Aorta (tissue), 5 donors: Measurements from ENCODE around the gene GRM8. TPM values are rescaled to one million over a fixed set of nuclear protein-coding genes. Genes with fewer than 3 reads are reported as not detected.

Source experiments
- ATAC-seq: fragments of 200-7000 bp; cut with Tn5 transposase; one replicate; pipeline ENCODE4 v1.9.1; 2022; ENCODE audit warnings: moderate library complexity; ENCODE audit not compliant: low FRiP score
- DNase-seq, 2 donors: peaks; one replicate each; pipeline ENCODE4 v3.0.0-alpha.2; 2020
- H3K27ac ChIP-seq, 2 donors: one replicate each; pipeline ENCODE4 v1.5.1; 2013; ENCODE audit warnings: low read length in 2 of 2, mild to moderate bottlenecking in 2 of 2, moderate library complexity in 2 of 2, control low read depth in 1 of 2, inconsistent platforms in 1 of 2, low read depth in 1 of 2
- H3K27me3 ChIP-seq, 2 donors: one replicate each; pipeline ENCODE4 v1.6.1; 2013; ENCODE audit warnings: control low read depth in 1 of 2, low read length in 1 of 2, mild to moderate bottlenecking in 1 of 2, moderate library complexity in 1 of 2; ENCODE audit not compliant: insufficient read depth in 2 of 2, control insufficient read depth in 1 of 2
- H3K36me3 ChIP-seq, 2 donors: one replicate each; pipeline ENCODE4 v1.6.1; 2013; ENCODE audit warnings: control low read depth in 1 of 2, low read length in 1 of 2, mild to moderate bottlenecking in 1 of 2; ENCODE audit not compliant: insufficient read depth in 2 of 2, control insufficient read depth in 1 of 2
- H3K4me1 ChIP-seq, 2 donors: one replicate each; pipeline ENCODE4 v1.6.1; 2013; ENCODE audit warnings: low read length in 2 of 2, control low read depth in 1 of 2, mild to moderate bottlenecking in 1 of 2, moderate library complexity in 1 of 2; ENCODE audit not compliant: insufficient read depth in 2 of 2, control insufficient read depth in 1 of 2
- H3K4me3 ChIP-seq, 2 donors: one replicate each; pipeline ENCODE4 v1.5.1; 2013; ENCODE audit warnings: low read length in 2 of 2, control low read depth in 1 of 2, mild to moderate bottlenecking in 1 of 2
- H3K9me3 ChIP-seq: one replicate; pipeline ENCODE4 v1.6.1; 2013; ENCODE audit warnings: mild to moderate bottlenecking, low read length; ENCODE audit not compliant: control insufficient read depth
- WGBS, 2 donors: extraction: QIAGEN DNeasy Blood & Tissue Kit; methylation state at CpG; one replicate each; pipeline ENCODE4 v1.1.7; 2013; 5-methylcytosine and 5-hydroxymethylcytosine counted together
- intact Hi-C, 2 donors: fragments of 100-400 bp; cut with DNase I; formaldehyde crosslinking; loops; one replicate each; pipeline versions ENCODE4 v1.14.2 to v1.15.0; 2022
- polyA plus RNA-seq, 2 donors: library from polyadenylated mRNA; stranded (reverse); fragments of 200-250 nt; gene quantifications; one replicate each; pipeline ENCODE4 v1.2.3, GENCODE V29; 2013
- total RNA-seq, 2 donors: library from RNA; stranded (reverse); fragmentation: NEBNext Ultra II Directional; extraction: Animal tissue kit (Norgen Biotek cat#: 25700); gene quantifications; one replicate each; pipeline ENCODE4 v1.2.1, GENCODE V29; 2021
- donor health status: healthy with polysubstance abuse.
- donor health status: Bipolar disorder and iron deficiency.
- donor health status: DM: no; HTN: no; CAD: no.
- donor health status: DM: no; HTN: no; CAD: no.
- donor health status: DM: yes; HTN: yes; CAD: no.

GRM8 gene
- total and polyA plus RNA-seq, 4 donors = 0.20 TPM; not detected in 3

GRCh38 chr7:126533715-126534114, 719.0 kb downstream of the GRM8 start:
- ATAC-seq (no peak), DNase-seq (no peak)
- H3K9me3 ChIP-seq = peaks cover 1% of the 10 kb centered on the region

GRCh38 chr7:126529833-126530232, 722.9 kb downstream of the GRM8 start:
- no peak overlapping the region for H3K4me3 ChIP-seq
- intact Hi-C loops = no loop called here
- H3K36me3 ChIP-seq = no peaks in the 10 kb centered on the region
- H3K27me3 ChIP-seq = peaks cover 0 to 1% of the 10 kb centered on the region in 2 donors
- DNase-seq (no peak), ATAC-seq (no peak)
- no peaks in the 10 kb centered on the region for H3K4me1 ChIP-seq
- no peak overlapping the region for H3K27ac ChIP-seq
- no peaks in the 10 kb centered on the region for H3K9me3 ChIP-seq

More at GRCh38 chr7:126533715-126534114, 719.0 kb downstream of the GRM8 start:
- 48 to 61% methylated on average over 7 of the region's 7 CpGs for WGBS, 2 donors
- no peaks in the 10 kb centered on the region for H3K4me1 ChIP-seq
- H3K36me3 ChIP-seq = no peaks in the 10 kb centered on the region
- H3K27me3 ChIP-seq = peaks cover 0 to 1% of the 10 kb centered on the region in 2 donors
- no peak overlapping the region for H3K4me3 ChIP-seq
- intact Hi-C loops = no loop called here
- H3K27ac ChIP-seq = no peak overlapping the region

GRCh38 chr7:126529254-126529653, 723.5 kb downstream of the GRM8 start:
- no peak overlapping the region for H3K4me3 ChIP-seq
- ATAC-seq = no peak
- H3K4me1 ChIP-seq = no peaks in the 10 kb centered on the region
- intact Hi-C loops = no loop called here
- no peaks in the 10 kb centered on the region for H3K9me3 ChIP-seq
- DNase-seq = no peak
- no peak overlapping the region for H3K27ac ChIP-seq
- H3K27me3 ChIP-seq = peaks cover 0 to 1% of the 10 kb centered on the region in 2 donors
- WGBS, 2 donors = 78 to 80% methylated on average over 3 of the region's 3 CpGs
- no peaks in the 10 kb centered on the region for H3K36me3 ChIP-seq

- no peaks in the 10 kb centered on the region for H3K36me3 ChIP-seq
- no peaks in the 10 kb centered on the region for H3K9me3 ChIP-seq
- no peaks in the 10 kb centered on the region for H3K4me1 ChIP-seq
- 87 to 95% methylated on average over 2 of the region's 2 CpGs for WGBS, 2 donors
- no peak for ATAC-seq
- no peak overlapping the region for H3K4me3 ChIP-seq
- H3K27me3 ChIP-seq = no peaks in the 10 kb centered on the region
- intact Hi-C loops = no loop called here
- DNase-seq = no peak
- H3K27ac ChIP-seq = no peak overlapping the region
These were observed 726.8 kb downstream of the GRM8 start for GRCh38 chr7:126525906-126526305.

GRCh38 chr7:126524967-126525366, 727.8 kb downstream of the GRM8 start:
- 72 to 78% methylated on average over 1 of the region's 1 CpG for whole genome bisulfite sequencing, 2 donors

GRCh38 chr7:126511046-126511445, 741.7 kb downstream of the GRM8 start:
- intact Hi-C loops = no loop called here

More at GRCh38 chr7:126524967-126525366, 727.8 kb downstream of the GRM8 start:
- Histone ChIP-seq H3K4me1 (no peaks in the 10 kb centered on the region), H3K36me3 (no peaks in the 10 kb centered on the region), H3K9me3 (no peaks in the 10 kb centered on the region), H3K4me3 (no peak overlapping the region), H3K27me3 (no peaks in the 10 kb centered on the region), H3K27ac (no peak overlapping the region)
- ATAC-seq (no peak), DNase-seq (no peak)
- intact Hi-C loops = no loop called here

GRCh38 chr7:126501617-126502016, 751.1 kb downstream of the GRM8 start:
- Histone ChIP-seq H3K9me3 (no peaks in the 10 kb centered on the region), H3K27ac (no peak overlapping the region), H3K27me3 (no peaks in the 10 kb centered on the region), H3K4me3 (no peak overlapping the region), H3K36me3 (no peaks in the 10 kb centered on the region), H3K4me1 (no peaks in the 10 kb centered on the region)
- 86 to 95% methylated on average over 2 of the region's 2 CpGs for WGBS, 2 donors
- ATAC-seq (no peak), DNase-seq (no peak)
- intact Hi-C loops = no loop called here

More at GRCh38 chr7:126511046-126511445, 741.7 kb downstream of the GRM8 start:
- H3K4me1 ChIP-seq = no peaks in the 10 kb centered on the region
- no peaks in the 10 kb centered on the region for H3K27me3 ChIP-seq
- no peak overlapping the region for H3K27ac ChIP-seq
- no peaks in the 10 kb centered on the region for H3K36me3 ChIP-seq
- ATAC-seq (no peak), DNase-seq (no peak)
- no peaks in the 10 kb centered on the region for H3K9me3 ChIP-seq
- 33 to 57% methylated on average over 2 of the region's 2 CpGs for WGBS, 2 donors
- H3K4me3 ChIP-seq = no peak overlapping the region

- DNase-seq = no peak
- Histone ChIP-seq H3K36me3 (no peaks in the 10 kb centered on the region), H3K27ac (no peak overlapping the region), H3K27me3 (no peaks in the 10 kb centered on the region), H3K4me3 (no peak overlapping the region), H3K9me3 (no peaks in the 10 kb centered on the region), H3K4me1 (no peaks in the 10 kb centered on the region)
- ATAC-seq = no peak
- whole genome bisulfite sequencing, 2 donors = 85 to 90% methylated on average over 5 of the region's 5 CpGs
- intact Hi-C loops = no loop called here
These were observed 753.3 kb downstream of the GRM8 start for GRCh38 chr7:126499481-126499880.

GRCh38 chr7:126495733-126496132, 757.0 kb downstream of the GRM8 start:
- Histone ChIP-seq H3K27ac (no peak overlapping the region), H3K9me3 (no peaks in the 10 kb centered on the region), H3K4me3 (no peak overlapping the region), H3K36me3 (no peaks in the 10 kb centered on the region), H3K27me3 (no peaks in the 10 kb centered on the region), H3K4me1 (no peaks in the 10 kb centered on the region)
- DNase-seq (no peak), ATAC-seq (no peak)
- intact Hi-C loops = no loop called here
- WGBS, 2 donors = 21 to 36% methylated on average over 2 of the region's 2 CpGs
